Stimulated activated CD4-positive, alpha-beta T cell treated with anti-CD3 and anti-CD28 coated beads, Interleukin-2, amount 100 ng/mL, for 24 hours (primary cell): ENCODE measurements around the gene CCDC149.
A peak's percentile ranks its signal among the peaks of the same experiment; 100 is the strongest.

ENCODE experiments used
- DNase-seq, 2 donors: peaks; one replicate each; pipeline ENCODE4 v3.0.0-alpha.2; 2020

Gene CCDC149

GRCh38 chr4:24912252-24913118 lies at the start of gene CCDC149:
Gene CCDC149, minus strand, starts transcription at chr4:24913042. Its CDS starts 178 bp downstream, at chr4:24912864.
- DNase-seq = peak in 1 of 2 donors; percentile 13

GRCh38 chr4:24957886-24958285 lies 45.0 kb upstream of the CCDC149 start:
- no peak for DNase-seq

GRCh38 chr4:24956763-24957162 lies 43.9 kb upstream of the CCDC149 start:
- no peak for DNase-seq

- DNase-seq = no peak
These were observed 43.2 kb upstream of the CCDC149 start for GRCh38 chr4:24956091-24956490.

GRCh38 chr4:24952667-24953066 lies 39.8 kb upstream of the CCDC149 start:
- no peak for DNase-seq

GRCh38 chr4:24949970-24950369 lies 37.1 kb upstream of the CCDC149 start:
- DNase-seq = no peak

- DNase-seq = no peak
These were observed 25.1 kb upstream of the CCDC149 start for GRCh38 chr4:24937917-24938281.

- DNase-seq = no peak
These were observed 24.5 kb upstream of the CCDC149 start for GRCh38 chr4:24937176-24937916.

- no peak for DNase-seq
These were observed 23.0 kb upstream of the CCDC149 start for GRCh38 chr4:24935856-24936255.

- no peak for DNase-seq
These were observed 21.5 kb upstream of the CCDC149 start for GRCh38 chr4:24934311-24934710.

GRCh38 chr4:24933684-24934275 lies 20.9 kb upstream of the CCDC149 start:
- no peak for DNase-seq

GRCh38 chr4:24932515-24933225 lies 19.8 kb upstream of the CCDC149 start:
- DNase-seq = no peak

GRCh38 chr4:24930151-24930550 lies 17.3 kb upstream of the CCDC149 start:
- DNase-seq = no peak

- no peak for DNase-seq
These were observed 15.9 kb upstream of the CCDC149 start for GRCh38 chr4:24928708-24929107.

GRCh38 chr4:24927049-24927448 lies 14.2 kb upstream of the CCDC149 start:
- no peak for DNase-seq

GRCh38 chr4:24924309-24924781 lies 11.5 kb upstream of the CCDC149 start:
- DNase-seq = no peak

GRCh38 chr4:24923550-24923949 lies 10.7 kb upstream of the CCDC149 start:
- DNase-seq = no peak

- no peak for DNase-seq
These were observed 10.2 kb upstream of the CCDC149 start for GRCh38 chr4:24923002-24923401.

GRCh38 chr4:24922416-24922815 lies 9.6 kb upstream of the CCDC149 start:
- no peak for DNase-seq

- DNase-seq = no peak
These were observed 8.6 kb upstream of the CCDC149 start for GRCh38 chr4:24921491-24921890.

GRCh38 chr4:24920008-24920407 lies 7.2 kb upstream of the CCDC149 start:
- no peak for DNase-seq

GRCh38 chr4:24917076-24917856 lies 4.4 kb upstream of the CCDC149 start:
- no peak for DNase-seq
